Tibial nerve (tissue), 4 donors: ENCODE results near the gene ZNF549. TPM values are rescaled to one million over a fixed set of nuclear protein-coding genes. Genes with fewer than 3 reads are reported as not detected.

ENCODE experiments used
- DNase-seq, 2 donors: peaks; one replicate each; pipeline ENCODE4 v3.0.0-alpha.2; 2019; ENCODE audit warnings: low spot score in 2 of 2
- H3K27ac ChIP-seq, 4 donors: fragments of 200-600 bp; sonication (generic) in 3 of 4; one replicate each; pipeline ENCODE4 v1.5.1; 2017 to 2019; ENCODE audit warnings: mild to moderate bottlenecking in 1 of 4
- H3K27me3 ChIP-seq, 2 donors: fragments of 200-600 bp; sonication (generic) in 1 of 2; one replicate each; pipeline versions ENCODE4 v1.5.1 to v1.6.0; 2017 to 2019
- H3K36me3 ChIP-seq, 3 donors: fragments of 200-600 bp; sonication (generic); one replicate each; pipeline ENCODE4 v1.5.1; 2018 to 2019
- H3K4me1 ChIP-seq, 4 donors: fragments of 200-600 bp; sonication (generic) in 3 of 4; one replicate each; pipeline ENCODE4 v1.5.1; 2017 to 2019
- H3K4me3 ChIP-seq, 4 donors: fragments of 200-600 bp; sonication (generic) in 3 of 4; one replicate each; pipeline ENCODE4 v1.5.1; 2017 to 2019; ENCODE audit warnings: mild to moderate bottlenecking in 1 of 4, moderate library complexity in 1 of 4
- H3K9me3 ChIP-seq, 4 donors: fragments of 200-600 bp; sonication (generic) in 3 of 4; one replicate each; pipeline ENCODE4 v1.5.1; 2017 to 2019
- EP300 ChIP-seq, 2 donors: sonication (generic); formaldehyde crosslinking; IDR thresholded peaks; one replicate each; pipeline ENCODE4 v1.6.1; 2017; ENCODE audit warnings: antibody characterized with exemption in 2 of 2, mild to moderate bottlenecking in 1 of 2
- POLR2A ChIP-seq, 2 donors: fragments of 450-650 bp; IDR thresholded peaks; one replicate each; pipeline ENCODE4 v1.6.1; 2017; ENCODE audit warnings: antibody characterized with exemption in 2 of 2, mild to moderate bottlenecking in 2 of 2, moderate library complexity in 2 of 2
- WGBS, 2 donors: methylation state at CpG; one replicate each; pipeline ENCODE4 v1.1.5; 2018; 5-methylcytosine and 5-hydroxymethylcytosine counted together
- total RNA-seq, 4 donors: library from RNA; depleted of rRNA; stranded (reverse); fragments of >200 nt; gene quantifications; one replicate each; pipeline ENCODE4 v1.1.0, GENCODE V29; 2016
- TF ChIP-seq, protein P1 (sequence below), 5 experiments: fragments of 200-600 bp in 3 of 5; fragments of 450-650 bp in 2 of 5; sonication (generic) in 3 of 5; IDR thresholded peaks; one replicate each; pipeline ENCODE4 v1.5.1; 2016 to 2019; ENCODE audit warnings: antibody characterized with exemption in 5 of 5, mild to moderate bottlenecking in 3 of 5, moderate library complexity in 2 of 5

ZNF549 gene
- total RNA-seq, 4 donors from 2014 or later: 4.9 to 5.7 (median 5.0) TPM

DNA sequence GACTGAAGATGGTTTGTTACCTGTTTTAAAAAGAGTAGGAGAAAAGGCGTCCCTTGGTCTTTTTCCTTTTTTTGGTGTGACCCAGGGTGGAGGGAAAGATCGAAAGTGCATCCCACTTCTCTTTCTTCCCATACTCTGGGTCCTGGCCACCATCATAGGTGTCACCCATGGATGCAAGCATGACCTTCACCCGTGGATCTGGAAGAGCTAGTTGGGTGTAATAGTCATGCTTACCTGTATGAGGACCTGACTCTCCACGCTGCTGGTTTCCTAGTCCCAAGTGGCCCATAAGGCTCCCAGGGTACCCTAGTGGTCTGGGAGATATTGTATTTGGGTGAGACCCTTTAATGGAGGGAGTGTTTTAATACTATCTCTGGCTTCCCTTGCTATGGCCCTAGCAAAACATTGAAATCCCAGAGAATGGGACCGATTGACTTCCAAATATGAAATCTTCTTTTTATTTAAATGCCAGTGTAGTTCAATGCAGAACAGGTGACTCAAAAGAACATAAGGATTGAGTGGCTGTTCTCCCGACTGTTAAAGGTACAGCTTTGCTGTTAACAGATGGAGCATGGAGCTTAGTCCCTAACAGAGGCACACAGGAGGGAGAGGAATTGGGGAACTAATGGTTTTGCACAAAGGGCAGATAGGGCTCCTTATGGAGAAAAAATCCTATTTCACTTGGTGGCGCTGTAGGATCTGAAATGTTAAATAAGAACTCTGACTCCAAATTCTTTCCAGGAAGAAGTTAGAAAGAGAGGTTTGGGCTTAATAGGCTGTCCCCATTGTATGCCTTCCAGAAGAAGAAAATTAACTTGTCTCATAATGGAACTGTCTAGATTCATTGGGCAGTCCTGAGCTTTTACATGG lies 39.5 kb downstream of the ZNF549 start:
- Histone ChIP-seq H3K36me3 (peaks cover 0 to 18% (median 0%) of the 10 kb centered on the region in 3 donors), H3K27ac (no peak overlapping the region), H3K4me3 (no peak overlapping the region), H3K27me3 (no peaks in the 10 kb centered on the region), H3K4me1 (no peaks in the 10 kb centered on the region), H3K9me3 (peaks cover 0 to 94% (median 34%) of the 10 kb centered on the region in 4 donors)
- no peak for DNase-seq
- TF ChIP-seq POLR2A (IDR thresholded peaks at IDR 0.05) (no peak), EP300 (IDR thresholded peaks at IDR 0.05) (no peak)
- TF ChIP-seq, protein P1, sequence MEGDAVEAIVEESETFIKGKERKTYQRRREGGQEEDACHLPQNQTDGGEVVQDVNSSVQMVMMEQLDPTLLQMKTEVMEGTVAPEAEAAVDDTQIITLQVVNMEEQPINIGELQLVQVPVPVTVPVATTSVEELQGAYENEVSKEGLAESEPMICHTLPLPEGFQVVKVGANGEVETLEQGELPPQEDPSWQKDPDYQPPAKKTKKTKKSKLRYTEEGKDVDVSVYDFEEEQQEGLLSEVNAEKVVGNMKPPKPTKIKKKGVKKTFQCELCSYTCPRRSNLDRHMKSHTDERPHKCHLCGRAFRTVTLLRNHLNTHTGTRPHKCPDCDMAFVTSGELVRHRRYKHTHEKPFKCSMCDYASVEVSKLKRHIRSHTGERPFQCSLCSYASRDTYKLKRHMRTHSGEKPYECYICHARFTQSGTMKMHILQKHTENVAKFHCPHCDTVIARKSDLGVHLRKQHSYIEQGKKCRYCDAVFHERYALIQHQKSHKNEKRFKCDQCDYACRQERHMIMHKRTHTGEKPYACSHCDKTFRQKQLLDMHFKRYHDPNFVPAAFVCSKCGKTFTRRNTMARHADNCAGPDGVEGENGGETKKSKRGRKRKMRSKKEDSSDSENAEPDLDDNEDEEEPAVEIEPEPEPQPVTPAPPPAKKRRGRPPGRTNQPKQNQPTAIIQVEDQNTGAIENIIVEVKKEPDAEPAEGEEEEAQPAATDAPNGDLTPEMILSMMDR (IDR thresholded peaks at IDR 0.05): no peak
- WGBS, 2 donors: 51 to 61% methylated on average over 7 of the region's 7 CpGs

DNA sequence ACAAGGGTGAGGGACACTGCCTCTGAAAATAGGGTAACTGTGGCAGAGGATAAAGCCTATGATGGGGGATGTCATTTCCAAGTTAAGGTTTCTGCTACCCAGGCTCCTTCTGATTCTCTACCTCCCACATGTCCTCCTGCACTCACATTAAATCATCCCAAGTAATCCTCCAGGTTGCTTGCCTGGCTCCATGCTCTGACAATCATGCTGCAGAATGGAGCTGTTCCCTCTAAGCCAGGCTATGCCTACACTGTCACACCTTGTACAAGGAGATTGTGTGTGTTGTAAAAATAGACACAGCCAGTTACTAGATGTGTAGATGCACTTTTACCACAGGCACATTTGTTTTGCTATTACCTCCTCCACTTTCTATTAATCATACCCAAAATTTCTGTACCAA lies 43.6 kb downstream of the ZNF549 start:
- no peak for TF ChIP-seq EP300 (IDR thresholded peaks at IDR 0.05)
- TF ChIP-seq POLR2A (IDR thresholded peaks at IDR 0.05): no peak
- TF ChIP-seq, protein P1 (IDR thresholded peaks at IDR 0.05): no peak
- Histone ChIP-seq H3K9me3 (peaks cover 0 to 100% (median 60%) of the 10 kb centered on the region in 4 donors), H3K36me3 (peaks cover 0 to 58% (median 35%) of the 10 kb centered on the region in 3 donors)

DNA sequence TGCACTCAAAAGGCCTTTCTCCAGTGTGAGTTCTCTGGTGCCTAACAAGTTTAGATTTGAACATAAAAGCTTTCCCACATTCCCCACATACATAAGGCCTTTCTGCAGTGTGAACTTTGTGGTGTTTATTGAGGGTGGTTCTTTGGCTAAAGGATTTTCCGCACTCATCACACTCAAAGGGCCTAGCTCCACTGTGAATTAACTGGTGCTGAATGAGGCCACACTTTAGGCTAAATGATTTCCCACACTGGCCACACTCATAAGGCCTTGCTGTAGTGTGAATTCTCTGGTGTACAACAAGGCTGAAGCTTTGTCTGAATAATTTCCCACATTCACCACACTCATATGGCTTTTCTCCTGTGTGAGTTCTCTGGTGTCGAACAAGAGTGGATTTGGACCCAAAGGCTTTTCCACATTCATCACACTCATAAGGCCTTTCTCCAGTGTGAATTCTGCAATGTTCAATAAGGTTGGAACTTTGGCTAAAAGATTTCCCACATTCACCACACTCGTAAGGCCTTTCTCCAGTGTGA lies 45.3 kb downstream of the ZNF549 start:
- Histone ChIP-seq H3K27ac (no peak overlapping the region), H3K9me3 (peaks cover 0 to 100% (median 60%) of the 10 kb centered on the region in 4 donors)

More for the DNA sequence above, 43.6 kb downstream of the ZNF549 start:
- Histone ChIP-seq H3K4me3 (no peak overlapping the region), H3K27ac (no peak overlapping the region), H3K4me1 (no peaks in the 10 kb centered on the region), H3K27me3 (no peaks in the 10 kb centered on the region)
- DNase-seq: no peak

DNA sequence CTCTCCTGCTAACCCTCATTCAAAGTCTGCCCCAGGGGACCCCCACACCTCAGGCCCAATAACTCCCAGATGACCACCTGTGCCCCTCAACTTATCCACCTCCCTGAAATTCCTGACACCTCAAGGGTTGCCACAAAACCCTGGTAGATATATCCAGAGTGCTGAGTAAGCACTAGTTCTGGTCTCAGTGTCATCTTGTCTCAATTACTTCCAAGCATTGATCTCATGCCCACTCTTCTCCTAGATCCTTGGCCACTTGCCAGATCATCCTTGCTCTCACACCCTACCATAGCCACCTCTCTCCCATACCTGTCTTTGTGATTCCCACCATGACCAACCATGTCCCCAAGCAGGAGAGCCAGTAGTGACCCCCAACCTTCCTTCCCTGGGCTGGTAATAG lies 49.5 kb downstream of the ZNF549 start:
- no peaks in the 10 kb centered on the region for H3K27me3 ChIP-seq
- H3K9me3 ChIP-seq: peaks cover 0 to 66% (median 41%) of the 10 kb centered on the region in 4 donors
- no peak overlapping the region for H3K27ac ChIP-seq
- no peak for TF ChIP-seq EP300 (IDR thresholded peaks at IDR 0.05)
- TF ChIP-seq POLR2A (IDR thresholded peaks at IDR 0.05): no peak
- TF ChIP-seq, protein P1 (IDR thresholded peaks at IDR 0.05): no peak
- peaks cover 0 to 17% (median 4%) of the 10 kb centered on the region in 4 donors for H3K4me1 ChIP-seq
- DNase-seq: no peak
- H3K36me3 ChIP-seq: peaks cover 0 to 59% (median 42%) of the 10 kb centered on the region in 3 donors
- H3K4me3 ChIP-seq: no peak overlapping the region

More for the DNA sequence above, 45.3 kb downstream of the ZNF549 start:
- TF ChIP-seq EP300 (IDR thresholded peaks at IDR 0.05) (no peak), POLR2A (IDR thresholded peaks at IDR 0.05) (no peak)
- TF ChIP-seq, protein P1 (IDR thresholded peaks at IDR 0.05): no peak
- no peak for DNase-seq
- no peaks in the 10 kb centered on the region for H3K27me3 ChIP-seq
- peaks cover 0 to 1% (median under 1%) of the 10 kb centered on the region in 4 donors for H3K4me1 ChIP-seq
- H3K4me3 ChIP-seq: no peak overlapping the region
- WGBS, 2 donors: 99 to 100% methylated on average over 3 of the region's 3 CpGs
- H3K36me3 ChIP-seq: peaks cover 0 to 76% (median 42%) of the 10 kb centered on the region in 3 donors
